Stimulated activated CD4-positive, alpha-beta T cell treated with anti-CD3 and anti-CD28 coated beads, Interleukin-2, amount 100 ng/mL, for 48 hours (primary cell): Measurements from ENCODE around the gene DVL2.
"Not testable (repeated sequence)": the region's sequence is repeated elsewhere in the genome, so short reads cannot be mapped to it uniquely, and the experiment has no call there.

Source experiments
- DNase-seq, 2 donors: peaks; one replicate each; pipeline ENCODE4 v3.0.0-alpha.2; 2020

Gene DVL2

DNA sequence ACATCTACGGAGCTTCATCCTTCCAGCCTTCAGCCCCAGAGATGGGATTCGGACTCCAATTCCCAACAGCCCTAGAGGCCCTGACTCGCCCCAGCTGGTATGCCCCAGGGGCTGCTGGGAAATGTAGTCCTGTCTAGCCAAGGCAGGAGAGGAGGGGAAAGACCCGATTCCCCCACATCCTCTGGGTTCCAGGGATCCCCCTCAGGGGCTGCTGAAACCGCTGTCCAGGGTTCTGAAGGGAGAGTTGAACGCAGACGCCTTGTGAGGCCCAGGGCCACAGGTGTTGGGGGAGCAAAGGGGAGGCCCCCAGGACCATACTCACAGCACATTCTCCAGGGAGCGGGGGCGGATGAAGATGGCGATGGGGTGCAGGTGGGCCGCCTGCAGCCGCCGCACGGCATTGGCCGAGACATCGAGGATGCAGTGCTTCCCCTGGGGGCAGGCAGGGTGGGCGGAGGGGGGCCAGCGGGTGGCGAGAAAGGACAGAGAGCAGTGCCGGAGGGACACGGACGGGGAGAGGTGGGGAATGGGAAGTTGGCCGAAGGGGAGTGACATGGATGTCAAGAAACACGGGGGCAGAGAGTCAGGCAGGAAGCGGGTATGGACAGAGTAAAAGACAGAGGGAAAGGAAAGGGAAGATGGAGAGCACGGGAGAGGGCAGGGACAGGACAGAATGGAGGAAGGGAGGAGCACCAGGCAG is 42.6 kb downstream of the DVL2 start:
- no peak for DNase-seq

DNA sequence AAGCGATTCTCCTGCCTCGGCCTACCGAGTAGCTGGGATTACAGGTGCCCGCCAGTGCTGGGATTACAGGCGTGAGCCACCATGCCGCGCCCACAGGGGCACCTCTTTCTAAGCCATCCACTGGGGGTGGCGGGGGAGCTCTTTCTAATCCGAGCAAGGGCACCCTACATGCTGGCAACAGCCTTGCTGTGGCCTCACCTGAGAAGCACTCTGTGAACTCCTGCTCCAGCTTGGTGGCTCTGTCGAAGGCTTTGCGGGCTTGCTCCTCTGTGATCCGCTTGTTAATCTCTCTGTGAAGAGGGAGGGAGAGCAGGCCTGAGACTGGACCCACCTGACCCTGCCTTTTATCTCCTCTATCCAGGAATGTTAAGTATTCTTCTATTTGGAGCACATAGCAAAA is 43.2 kb downstream of the DVL2 start:
- DNase-seq: no peak

DNA sequence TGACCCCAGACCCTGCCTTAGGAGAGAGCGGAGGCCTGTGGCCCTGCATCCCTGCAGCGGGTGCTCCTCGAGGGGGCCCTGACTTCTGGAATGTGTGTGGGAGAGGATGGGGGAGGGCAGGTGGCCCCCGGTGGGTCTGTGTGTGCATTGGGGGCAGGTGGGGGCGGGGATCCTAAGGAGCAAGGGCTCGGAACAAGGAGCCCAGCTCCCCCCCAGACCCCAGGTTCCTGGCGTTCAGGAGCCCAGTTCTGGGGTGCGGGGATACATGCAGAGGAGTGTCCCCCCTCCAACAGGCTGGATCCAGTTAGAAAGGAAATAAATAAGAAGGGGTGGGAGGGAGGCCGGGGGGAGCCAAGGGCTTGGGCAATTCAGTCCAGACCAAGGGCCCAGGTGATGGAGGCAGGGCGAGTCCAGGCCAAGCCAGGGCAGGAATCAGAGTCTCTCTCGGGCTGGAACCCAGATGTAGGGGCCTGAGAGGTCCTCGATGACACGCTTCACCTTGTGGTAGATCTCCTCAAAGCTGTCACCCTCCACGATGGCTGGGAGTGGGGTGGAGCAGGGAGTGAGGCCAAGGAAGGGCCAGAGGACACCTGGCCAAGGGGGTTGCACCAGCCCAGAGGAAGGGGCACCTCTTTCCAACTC is 43.9 kb downstream of the DVL2 start:
- DNase-seq: no peak

DNA sequence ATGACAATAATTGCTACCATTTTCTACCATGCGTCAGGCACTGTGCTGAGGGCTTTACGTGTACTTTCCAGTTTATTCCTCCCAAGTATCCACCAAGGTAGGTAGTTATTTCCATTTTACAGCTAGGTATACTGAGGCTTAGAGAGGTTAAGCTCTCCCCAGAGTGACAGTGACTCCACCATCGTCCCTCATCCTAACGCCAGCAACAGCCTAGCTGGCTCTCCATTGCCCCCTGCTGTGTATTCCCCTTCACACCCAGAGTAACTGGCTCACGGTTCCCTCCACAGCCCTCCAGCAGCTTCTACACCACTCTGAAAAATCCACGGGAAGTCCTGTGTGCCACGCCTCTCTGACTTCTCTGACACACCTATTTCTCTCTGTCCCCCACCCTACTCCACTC is 48.1 kb downstream of the DVL2 start:
- DNase-seq: no peak

DNA sequence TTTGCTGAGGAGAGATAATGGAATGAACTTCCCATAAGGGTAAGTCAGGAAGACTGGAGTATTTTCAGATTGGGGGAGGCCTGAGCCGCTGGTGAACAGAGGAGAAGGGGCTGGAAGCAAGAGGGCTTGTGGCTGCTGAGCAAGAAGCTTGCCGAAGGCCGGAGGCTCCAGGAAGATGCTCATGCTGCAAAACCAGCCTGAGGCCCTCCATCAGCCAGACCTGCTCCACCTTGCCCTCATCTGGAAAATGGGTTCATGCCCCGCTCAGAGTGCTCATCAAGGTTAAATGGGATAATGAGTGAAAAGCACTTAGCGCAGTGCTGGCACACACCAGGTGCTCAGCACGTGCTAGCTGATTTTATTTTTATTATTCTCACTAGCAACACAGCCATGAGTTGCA is 49.7 kb downstream of the DVL2 start:
- no peak for DNase-seq

DNA sequence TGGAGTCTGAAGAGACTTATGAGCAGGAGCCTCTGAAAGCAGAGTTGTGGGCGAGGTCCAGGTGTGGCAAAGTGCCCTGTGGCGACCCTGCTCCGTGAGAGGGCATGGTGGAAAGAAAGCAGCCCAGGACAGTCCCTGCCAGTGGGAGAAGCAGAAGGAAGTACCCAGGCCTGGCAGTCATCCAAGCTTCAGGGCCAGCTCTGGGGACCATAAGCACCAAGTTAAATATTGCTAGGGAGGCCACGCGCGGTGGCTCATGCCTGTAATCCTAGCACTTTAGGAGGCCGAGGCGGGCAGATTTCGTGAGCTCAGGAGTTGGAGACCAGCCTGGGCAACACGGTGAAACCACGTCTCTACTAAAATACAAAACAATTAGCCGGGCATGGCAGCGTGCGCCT is 50.2 kb downstream of the DVL2 start:
- DNase-seq: no peak

DNA sequence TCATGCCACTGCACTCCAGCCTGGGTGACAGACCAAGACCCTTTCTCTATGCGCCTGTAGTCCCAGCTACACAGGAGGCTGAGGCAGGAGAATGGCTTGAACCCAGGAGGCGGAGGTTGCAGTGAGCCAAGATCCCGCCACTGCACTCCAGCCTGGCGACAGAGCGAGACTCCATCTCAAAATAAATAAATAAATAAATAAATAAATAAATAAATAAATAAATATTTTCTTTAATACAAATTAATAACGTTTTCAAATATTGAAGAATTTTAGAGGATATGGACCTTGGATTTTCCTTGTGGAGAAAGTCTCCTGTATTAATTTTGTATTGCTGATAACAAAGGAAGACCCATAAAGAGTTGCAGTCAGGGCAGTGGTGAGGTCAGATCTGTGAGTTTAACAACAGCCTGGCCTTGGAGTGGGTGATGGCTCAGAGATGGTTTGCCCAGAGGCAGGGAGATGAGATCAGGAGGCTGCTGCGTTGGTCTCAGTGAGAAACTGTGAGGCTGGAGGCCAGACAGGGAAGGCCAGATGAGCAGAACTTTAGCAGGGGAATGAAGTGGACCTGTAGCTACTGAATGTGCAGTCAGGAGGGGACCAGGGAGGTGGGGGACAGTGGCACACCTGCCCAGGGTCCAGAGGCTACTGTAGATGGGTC is 50.8 kb downstream of the DVL2 start:
- DNase-seq: no peak

DNA sequence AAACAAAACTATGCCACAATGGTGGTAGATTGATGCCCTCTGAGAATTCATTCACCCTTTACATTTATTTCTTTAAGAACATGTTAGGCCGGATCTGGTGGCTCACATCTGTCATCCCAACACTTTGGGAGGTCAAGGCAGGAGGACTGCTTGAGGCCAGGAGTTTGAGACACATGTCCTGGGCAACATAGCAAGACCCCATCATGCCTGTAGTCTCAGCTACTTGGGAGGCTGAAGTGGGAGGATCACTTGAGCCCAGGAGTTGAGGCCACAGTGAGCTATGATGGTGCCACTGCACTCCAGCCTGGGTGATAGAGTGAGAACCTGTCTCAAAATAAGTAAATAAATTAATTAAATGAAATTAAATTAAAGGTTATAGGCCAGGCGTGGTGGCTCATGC is 52.2 kb downstream of the DVL2 start:
- DNase-seq: not testable (repeated sequence)

DNA sequence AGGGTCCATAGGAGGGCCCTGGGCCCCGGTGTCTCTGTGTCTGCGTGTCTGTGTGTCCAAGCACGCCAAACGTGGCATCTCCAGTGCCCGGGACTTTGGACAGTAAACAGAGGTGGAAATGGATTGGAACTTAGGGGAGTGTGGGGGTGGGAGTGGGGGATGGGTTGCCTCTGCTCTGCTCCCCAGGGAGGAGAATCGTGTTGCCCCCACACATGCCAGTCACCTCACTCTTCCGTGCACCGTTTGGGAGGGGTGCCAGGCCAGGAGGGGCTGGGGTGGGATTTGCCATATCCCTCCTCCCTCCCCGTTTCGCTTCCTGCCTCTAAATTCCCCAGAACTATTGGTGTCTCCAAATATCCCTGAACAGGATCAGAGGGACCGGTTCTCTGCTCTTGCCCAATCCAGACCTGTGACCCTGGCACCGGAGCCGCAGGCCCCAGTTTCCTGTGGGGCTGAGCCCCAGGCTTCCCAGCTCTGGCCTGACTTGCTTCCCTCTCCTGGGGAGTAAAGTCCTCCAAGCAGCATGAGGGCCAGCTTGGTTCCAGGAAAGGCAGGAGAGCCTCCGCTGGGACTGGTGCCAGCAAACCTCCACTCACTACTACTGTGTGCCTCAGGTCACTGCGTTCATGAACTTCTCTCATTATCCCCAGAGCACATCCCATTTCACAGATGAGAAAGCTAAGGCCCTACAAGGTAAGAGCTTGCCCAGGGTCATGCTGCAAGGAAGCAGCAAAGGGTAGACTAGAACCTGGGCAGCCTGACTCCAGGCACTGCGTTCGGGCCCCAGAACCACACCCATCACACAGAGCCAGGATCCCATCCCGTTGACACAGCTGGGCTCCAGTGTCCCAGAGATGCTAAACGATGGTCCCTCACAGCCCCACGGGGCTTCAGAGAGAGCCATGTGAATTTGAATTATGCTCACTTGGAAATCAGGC is 54.7 kb downstream of the DVL2 start, which contains the start of gene ASGR1:
Gene ASGR1, minus strand, starts transcription at position 54 of the 938 bp plus-strand sequence. CDS start 807 bp downstream, outside the sequence.
- DNase-seq: no peak

DNA sequence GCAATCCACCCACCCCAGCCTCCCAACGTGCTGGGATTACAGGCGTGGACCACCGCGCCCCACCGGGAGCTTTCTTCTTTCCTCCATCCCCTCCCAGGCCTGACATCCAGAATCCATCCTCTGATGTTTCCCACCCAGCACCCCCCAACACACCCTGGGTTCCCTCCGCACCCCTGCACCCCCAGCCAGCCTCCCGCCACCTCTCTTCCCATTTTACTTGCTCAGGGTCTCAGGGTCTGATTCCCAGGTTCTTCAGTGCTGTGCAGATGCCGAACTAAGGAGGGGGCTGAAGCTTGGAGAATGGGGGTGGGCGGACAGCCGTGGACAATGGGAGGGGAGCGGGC is 55.4 kb downstream of the DVL2 start:
- DNase-seq: no peak

DNA sequence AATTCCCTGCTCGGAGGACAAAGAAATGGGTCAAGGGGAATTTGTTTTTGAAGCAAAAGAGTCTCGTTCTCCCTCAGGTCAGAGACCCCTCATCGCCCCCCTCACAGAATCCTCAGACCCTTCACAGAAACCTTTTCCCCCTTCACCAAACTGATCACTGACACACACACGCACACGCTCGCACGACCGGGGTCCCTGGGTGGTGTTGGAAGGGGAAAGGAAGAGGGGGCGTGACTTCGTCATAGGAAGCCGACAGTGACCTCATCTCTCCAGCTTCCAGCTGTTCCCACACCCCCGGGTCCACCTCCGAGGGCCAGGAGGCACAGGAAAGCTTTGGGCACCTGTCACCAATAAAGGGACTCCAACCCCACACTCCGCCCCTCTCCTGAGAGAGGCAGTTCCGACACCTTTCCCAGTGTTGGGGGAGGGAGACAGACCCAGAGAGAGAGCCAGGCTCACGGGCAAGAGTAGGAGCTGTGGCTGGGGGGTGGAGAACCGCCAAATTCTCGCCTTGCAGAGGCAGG is 56.3 kb downstream of the DVL2 start:
- DNase-seq: no peak

DNA sequence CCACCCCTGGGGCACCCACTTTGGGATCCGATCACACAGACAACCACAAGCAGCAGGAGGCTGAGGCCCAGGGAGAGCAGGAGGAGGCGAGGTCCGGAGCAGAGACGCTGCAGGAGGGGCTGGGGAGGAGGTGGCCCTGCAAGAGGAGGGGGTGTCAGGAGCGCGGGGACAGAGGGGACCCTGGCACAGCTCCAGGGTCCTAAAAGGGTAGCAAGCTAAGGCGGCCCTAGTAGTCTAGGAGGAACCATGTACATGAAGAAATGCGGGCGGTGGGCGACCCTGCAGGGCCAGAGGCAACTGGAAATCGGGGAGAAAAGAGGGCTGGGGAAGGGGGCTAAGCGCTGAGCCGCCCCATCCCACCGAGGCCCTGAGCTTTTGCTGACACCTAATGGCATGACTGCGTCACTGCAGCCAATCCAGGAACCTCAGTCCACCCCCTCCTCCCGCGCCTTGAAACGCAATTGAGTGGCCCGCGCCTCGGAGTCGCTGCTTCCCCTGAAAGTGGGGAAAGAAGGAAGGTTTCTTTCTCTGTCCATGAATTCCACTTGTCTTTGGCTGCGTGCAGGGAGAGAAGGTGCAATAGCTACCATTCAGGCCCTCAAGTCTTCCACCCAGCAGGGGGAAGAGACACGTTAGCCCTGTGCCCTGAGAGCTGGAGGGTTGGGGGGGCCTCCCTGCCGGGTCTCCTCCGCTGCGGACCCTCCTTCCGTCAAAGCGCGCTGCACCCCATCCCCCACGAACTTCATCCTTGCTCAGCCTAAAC is 56.9 kb downstream of the DVL2 start:
- DNase-seq: peak; percentile 58 to 61

DNA sequence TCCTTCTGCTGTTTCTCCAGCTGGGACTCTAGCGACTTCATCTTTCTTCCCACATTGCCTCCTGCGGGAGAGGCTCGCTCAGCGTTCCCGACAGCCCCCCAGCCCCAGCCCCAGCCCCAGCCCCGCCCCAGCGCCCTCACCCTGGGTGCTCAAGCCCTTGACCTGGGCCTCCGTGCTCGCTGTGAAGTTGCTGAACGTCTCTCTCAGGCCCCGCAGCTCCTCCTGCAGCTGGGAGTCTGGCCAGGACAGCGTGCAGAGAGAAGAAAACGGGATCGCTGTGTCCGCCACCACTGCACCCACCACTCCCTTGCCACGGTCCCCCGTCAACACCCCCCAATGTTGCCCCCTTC is 57.5 kb downstream of the DVL2 start:
- no peak for DNase-seq

DNA sequence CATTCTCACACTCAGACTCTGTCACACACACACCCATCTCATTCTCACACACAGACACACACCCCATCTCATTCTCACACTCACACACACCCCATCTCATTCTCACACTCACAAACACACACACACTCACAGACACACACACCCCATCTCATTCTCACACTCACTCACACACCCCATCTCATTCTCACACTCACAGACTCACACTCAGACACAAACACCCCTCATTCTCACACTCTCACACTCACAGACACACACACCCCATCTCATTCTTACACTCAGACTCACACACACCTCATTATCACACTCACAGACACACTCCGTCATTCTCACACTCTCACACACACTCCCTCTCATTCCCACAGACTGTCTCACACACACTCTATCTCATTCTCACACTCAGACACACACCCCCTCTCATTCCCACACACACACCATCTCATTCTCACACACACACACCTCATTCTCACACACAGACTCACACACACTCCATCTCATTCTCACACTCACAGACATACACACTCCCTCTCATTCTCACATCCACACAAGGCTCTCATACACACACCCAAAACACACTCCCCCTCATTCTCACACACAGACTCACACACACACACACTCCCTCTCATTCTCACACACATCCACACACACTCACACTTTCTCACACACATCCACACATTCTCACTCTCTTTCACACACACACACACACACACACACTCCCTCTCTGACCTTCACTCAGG is 58.0 kb downstream of the DVL2 start:
- no peak for DNase-seq
